Testis (tissue), 3 donors: ENCODE results near the gene EHF. TPM values are rescaled to one million over a fixed set of nuclear protein-coding genes. Genes with fewer than 3 reads are reported as not detected.

Source experiments
- DNase-seq: peaks from one replicate; pipeline ENCODE4 v3.0.0-alpha.2; 2019
- H3K27ac ChIP-seq, 2 donors: fragments of 200-600 bp; sonication (generic); one replicate each; pipeline ENCODE4 v1.5.1; 2019
- H3K27me3 ChIP-seq: fragments of 200-600 bp; sonication (generic); one replicate; pipeline ENCODE4 v1.5.1; 2019
- H3K36me3 ChIP-seq: fragments of 200-600 bp; sonication (generic); one replicate; pipeline ENCODE4 v1.5.1; 2017; ENCODE audit warnings: low read depth; ENCODE audit errors: missing control alignments
- H3K4me1 ChIP-seq: fragments of 200-600 bp; sonication (generic); one replicate; pipeline ENCODE4 v1.5.1; 2019
- H3K4me3 ChIP-seq, 2 donors: fragments of 200-600 bp; sonication (generic); one replicate each; pipeline ENCODE4 v1.5.1; 2017 to 2019
- H3K9me3 ChIP-seq: fragments of 200-600 bp; sonication (generic); one replicate; pipeline ENCODE4 v1.5.1; 2017
- CTCF ChIP-seq, 3 experiments: fragments of 450-650 bp in 2 of 3; fragments of 200-600 bp in 1 of 3; sonication (generic) in 1 of 3; IDR thresholded peaks; one replicate each; pipeline ENCODE4 v1.5.1; 2016 to 2019; ENCODE audit warnings: antibody characterized with exemption in 3 of 3, mild to moderate bottlenecking in 2 of 3, moderate library complexity in 1 of 3
- POLR2A ChIP-seq: fragments of 450-650 bp; IDR thresholded peaks from one replicate; pipeline ENCODE4 v1.6.1; 2017; ENCODE audit warnings: antibody characterized with exemption, mild to moderate bottlenecking, moderate library complexity
- WGBS, 2 donors: methylation state at CpG; one replicate each; pipeline ENCODE4 v1.1.5; 2018; 5-methylcytosine and 5-hydroxymethylcytosine counted together
- intact Hi-C: fragments of 100-400 bp; cut with DNase I; formaldehyde crosslinking; loops from one replicate; pipeline ENCODE4 v1.15.1; 2023; ENCODE audit warnings: low total_unique reads
- polyA plus RNA-seq: library from polyadenylated mRNA; stranded (reverse); fragments of 350-450 nt; fragmentation: Illumina TruSeq; extraction: RNeasy Lipid Tissue Mini Kit (QIAGEN cat#74804); gene quantifications from one replicate; pipeline ENCODE4 v1.2.3, GENCODE V29; 2014; ENCODE audit warnings: low read depth, low replicate concordance; ENCODE audit not compliant: insufficient read depth
- total RNA-seq, 2 donors: library from RNA; depleted of rRNA; stranded (reverse); fragments of >200 nt; gene quantifications; one replicate each; pipeline ENCODE4 v1.2.3, GENCODE V29; 2016

EHF gene
- total and polyA plus RNA-seq, 3 donors from 2014 or later: 0.24 to 3.5 (median 1.1) TPM

- H3K27me3 ChIP-seq: no peaks in the 10 kb centered on the region
- no peaks in the 10 kb centered on the region for H3K36me3 ChIP-seq
- intact Hi-C loops: no loop called here
- peaks cover 4% of the 10 kb centered on the region for H3K4me1 ChIP-seq
- no peaks in the 10 kb centered on the region for H3K9me3 ChIP-seq
- no peak overlapping the region for H3K27ac ChIP-seq
- no peak for TF ChIP-seq CTCF (IDR thresholded peaks at IDR 0.05)
- TF ChIP-seq POLR2A: no peak
- no peak for DNase-seq
- H3K4me3 ChIP-seq: no peak overlapping the region
- 61 to 62% methylated on average over 4 of the region's 4 CpGs for WGBS, 2 donors
Observed at GRCh38 chr11:34606326-34607120, 14.4 kb upstream of the EHF start.

- Histone ChIP-seq H3K9me3 (no peaks in the 10 kb centered on the region), H3K27me3 (no peaks in the 10 kb centered on the region), H3K4me3 (no peak overlapping the region), H3K36me3 (no peaks in the 10 kb centered on the region), H3K27ac (no peak overlapping the region), H3K4me1 (no peaks in the 10 kb centered on the region)
- intact Hi-C loops: no loop called here
- WGBS, 2 donors: 50 to 56% methylated on average over 7 of the region's 7 CpGs
- DNase-seq: no peak
- TF ChIP-seq CTCF (IDR thresholded peaks at IDR 0.05): no peak
- TF ChIP-seq POLR2A: no peak
Observed at GRCh38 chr11:34609187-34609751, 11.6 kb upstream of the EHF start.

GRCh38 chr11:34609850-34610249, 11.0 kb upstream of the EHF start:
- Histone ChIP-seq H3K27me3 (no peaks in the 10 kb centered on the region), H3K36me3 (no peaks in the 10 kb centered on the region), H3K4me1 (no peaks in the 10 kb centered on the region), H3K4me3 (no peak overlapping the region), H3K27ac (no peak overlapping the region), H3K9me3 (no peaks in the 10 kb centered on the region)
- TF ChIP-seq CTCF (IDR thresholded peaks at IDR 0.05) (no peak), POLR2A (no peak)
- intact Hi-C loops: no loop called here
- WGBS, 2 donors: 62 to 70% methylated on average over 5 to 7 of the region's 7 CpGs
- DNase-seq: no peak

- no peaks in the 10 kb centered on the region for H3K36me3 ChIP-seq
- TF ChIP-seq CTCF (IDR thresholded peaks at IDR 0.05): no peak
- TF ChIP-seq POLR2A: no peak
- DNase-seq: no peak
- intact Hi-C loops: no loop called here
- H3K27me3 ChIP-seq: no peaks in the 10 kb centered on the region
- WGBS, 2 donors: 94 to 99% methylated on average over 5 of the region's 5 CpGs
- H3K9me3 ChIP-seq: no peaks in the 10 kb centered on the region
- H3K4me1 ChIP-seq: no peaks in the 10 kb centered on the region
- H3K27ac ChIP-seq: no peak overlapping the region
- H3K4me3 ChIP-seq: no peak overlapping the region
Observed at GRCh38 chr11:34610324-34611041, 10.4 kb upstream of the EHF start.
